ENCODE data around the gene CACNA1G. TPM values are rescaled to one million over a fixed set of nuclear protein-coding genes. Genes with fewer than 3 reads are reported as not detected.

CACNA1G gene
- total and polyA plus RNA-seq, 2 donors (not counting 3 experiments of a cell fraction or from before 2014, with no cell fraction given) = not detected

GRCh38 chr17:50560931-50561745 lies 623 bp downstream of the CACNA1G start:
- dilution Hi-C loops (cut with MboI; ENCODE audit: extremely low pct_ligation_motif_present, low sequenced_read_pairs) = no loop called here
- POLR2A ChIA-PET = interaction anchor here (0.7 to 1.0 kb wide), 2 partner anchors 10 to 305 kb away, joined by 3 to 7 read pairs; no protein-coding TSS in a partner anchor
- no peaks in the 10 kb centered on the region for H3K36me3 ChIP-seq (ENCODE audit: control insufficient read depth in 2 of 2, extremely low read depth in 1 of 2, insufficient read depth in 2 of 2, low read length in 2 of 2)

GRCh38 chr17:50561746-50562141 lies 1.2 kb downstream of the CACNA1G start:
- Histone ChIP-seq H3K9me1 (replicated peaks; ENCODE audit: control insufficient read depth, extremely low read depth, insufficient read depth, low read length) (no peaks in the 10 kb centered on the region), H4K20me1 (replicated peaks; ENCODE audit: control insufficient read depth, extremely low read depth, insufficient read depth, low read length) (no peaks in the 10 kb centered on the region), H3K27me3 (ENCODE audit: control insufficient read depth in 2 of 2, insufficient read depth in 2 of 2, low read length in 2 of 2) (peaks cover 54 to 64% of the 10 kb centered on the region in 2 experiments), H3K9me3 (replicated peaks; ENCODE audit: control insufficient read depth, insufficient read depth, low read length) (no peaks in the 10 kb centered on the region), H3K9ac (replicated peaks; ENCODE audit: extremely low read depth, insufficient read depth, low read length) (no peak overlapping the region), H3K4me2 (ENCODE audit: insufficient read depth, low read length) (no peak overlapping the region), H3K4me1 (ENCODE audit: control insufficient read depth, extremely low read depth, insufficient read depth, low read length) (peaks cover 7% of the 10 kb centered on the region), H3K27ac (ENCODE audit: insufficient read depth, low read depth, low read length) (no peak overlapping the region), H3K4me3 (replicated peaks in 1 of 3; ENCODE audit: insufficient read depth in 1 of 3, low read depth in 1 of 3, low read length in 3 of 3) (no peak overlapping the region), H3K79me2 (ENCODE audit: control insufficient read depth, insufficient read depth, low read length) (no peaks in the 10 kb centered on the region), H3K36me3 (ENCODE audit: control insufficient read depth in 2 of 2, extremely low read depth in 1 of 2, insufficient read depth in 2 of 2, low read length in 2 of 2) (no peaks in the 10 kb centered on the region), H2AFZ (ENCODE audit: low read depth, low read length) (no peak overlapping the region)
- FAIRE-seq (no peak), DNase-seq (ENCODE audit: low read depth, low spot score) (no peak)
- intact Hi-C loops (cut with micrococcal nuclease) (loop anchor here (5.0 kb wide), 2 partner anchors 41 to 56 kb away; no protein-coding TSS in a partner anchor), dilution Hi-C loops (cut with MboI; ENCODE audit: extremely low pct_ligation_motif_present, low sequenced_read_pairs) (no loop called here)
- POLR2A ChIA-PET = no interaction called here
- no TSS peak for BruUV-seq (replicated peaks)
- CTCF ChIA-PET = interaction anchor here (1.1 to 2.4 kb wide), 5 partner anchors 12 to 118 kb away, joined by 3 to 14 read pairs (median 3); no protein-coding TSS in a partner anchor
- TF ChIP-seq EZH2 (IDR thresholded peaks at IDR 0.05; ENCODE audit: borderline replicate concordance, low read depth, low read length, severe bottlenecking) (peak; percentile 44), MYC (IDR thresholded peaks at IDR 0.05; ENCODE audit: low read depth, low read length) (no peak), MAX (IDR thresholded peaks at IDR 0.05; ENCODE audit: insufficient read depth, insufficient read length) (no peak), POLR2A (IDR thresholded peaks at IDR 0.05; ENCODE audit: low read depth, low read length) (no peak)

More at GRCh38 chr17:50560931-50561745, 623 bp downstream of the CACNA1G start:
- Histone ChIP-seq H3K4me1 (ENCODE audit: control insufficient read depth, extremely low read depth, insufficient read depth, low read length) (peaks cover 7% of the 10 kb centered on the region), H3K79me2 (ENCODE audit: control insufficient read depth, insufficient read depth, low read length) (no peaks in the 10 kb centered on the region), H3K9me3 (replicated peaks; ENCODE audit: control insufficient read depth, insufficient read depth, low read length) (no peaks in the 10 kb centered on the region), H2AFZ (ENCODE audit: low read depth, low read length) (no peak overlapping the region), H3K9me1 (replicated peaks; ENCODE audit: control insufficient read depth, extremely low read depth, insufficient read depth, low read length) (no peaks in the 10 kb centered on the region), H3K9ac (replicated peaks; ENCODE audit: extremely low read depth, insufficient read depth, low read length) (no peak overlapping the region), H3K27me3 (ENCODE audit: control insufficient read depth in 2 of 2, insufficient read depth in 2 of 2, low read length in 2 of 2) (peaks cover 51 to 61% of the 10 kb centered on the region in 2 experiments), H3K4me3 (replicated peaks in 1 of 3; ENCODE audit: insufficient read depth in 1 of 3, low read depth in 1 of 3, low read length in 3 of 3) (no peak overlapping the region), H4K20me1 (replicated peaks; ENCODE audit: control insufficient read depth, extremely low read depth, insufficient read depth, low read length) (no peaks in the 10 kb centered on the region), H3K4me2 (ENCODE audit: insufficient read depth, low read length) (no peak overlapping the region), H3K27ac (ENCODE audit: insufficient read depth, low read depth, low read length) (no peak overlapping the region)
- intact Hi-C loops (cut with micrococcal nuclease) = loop anchor here (5.0 kb wide), 2 partner anchors 41 to 56 kb away; no protein-coding TSS in a partner anchor
- TF ChIP-seq EZH2 (IDR thresholded peaks at IDR 0.05; ENCODE audit: borderline replicate concordance, low read depth, low read length, severe bottlenecking) (peak; percentile 94), MYC (IDR thresholded peaks at IDR 0.05; ENCODE audit: low read depth, low read length) (no peak)
- no TSS peak for BruUV-seq (replicated peaks)
- FAIRE-seq (no peak), DNase-seq (ENCODE audit: low read depth, low spot score) (no peak)
- CTCF ChIA-PET = interaction anchor here (1.1 to 2.4 kb wide), 7 partner anchors 10 to 119 kb away, joined by 3 to 17 read pairs (median 4); no protein-coding TSS in a partner anchor

All from endothelial cell of umbilical vein (primary cell).